WTC11 (cell line): ENCODE measurements around the gene RRP8. TPM values are rescaled to one million over a fixed set of nuclear protein-coding genes. Genes with fewer than 3 reads are reported as not detected.

Source experiments
- ATAC-seq: fragments of 200-7000 bp; cut with Tn5 transposase; 2 replicates; pipeline ENCODE4 v1.10.0; 2021; ENCODE audit warnings: mild to moderate bottlenecking, moderate library complexity
- CTCF ChIA-PET: fragments of 300-600 bp; sonication (Branson Sonifier 250); formaldehyde crosslinking; loops from one replicate; lab custom pipeline; 2021; ENCODE audit warnings: antibody characterized with exemption; lab: Charles Lee
- POLR2A ChIA-PET: fragments of 350-600 bp; sonication (Branson Sonifier 250); formaldehyde crosslinking; loops from one replicate; lab custom pipeline; 2021; ENCODE audit warnings: antibody characterized with exemption; lab: Charles Lee
- DNase-seq: peaks from one replicate; pipeline ENCODE4 v3.0.0; 2021; ENCODE audit warnings: low spot score
- H3K27ac Mint-ChIP-seq: 2 replicates; pipeline ENCODE4 v1.8.0; 2021; ENCODE audit warnings: mixed read lengths
- H3K27me3 Mint-ChIP-seq: 2 replicates; pipeline ENCODE4 v1.8.0; 2021; ENCODE audit warnings: low read depth, mild to moderate bottlenecking, moderate library complexity, mixed read lengths
- H3K36me3 Mint-ChIP-seq: 2 replicates; pipeline ENCODE4 v1.8.0; 2021; ENCODE audit warnings: mixed read lengths
- H3K4me1 Mint-ChIP-seq: 2 replicates; pipeline ENCODE4 v1.8.0; 2022; ENCODE audit warnings: mixed read lengths
- H3K4me3 Mint-ChIP-seq: 2 replicates; pipeline ENCODE4 v1.8.0; 2021; ENCODE audit warnings: mild to moderate bottlenecking, moderate library complexity, mixed read lengths
- H3K9me3 Mint-ChIP-seq: 2 replicates; pipeline ENCODE4 v1.8.0; 2021; ENCODE audit warnings: mixed read lengths
- EMX1 ChIP-seq: fragments of 250-450 bp; sonication (Bioruptor Pico); IDR thresholded peaks from 2 replicates; pipeline ENCODE4 v1.8.0; 2021; ENCODE audit warnings: mild to moderate bottlenecking
- ESRRA ChIP-seq: sonication (generic); formaldehyde crosslinking; IDR thresholded peaks from 2 replicates; pipeline ENCODE4 v1.8.1; 2022; ENCODE audit warnings: mild to moderate bottlenecking, missing genetic modification reagents, borderline replicate concordance
- ETV6 ChIP-seq: sonication (generic); formaldehyde crosslinking; IDR thresholded peaks from 2 replicates; pipeline ENCODE4 v1.8.1; 2022; ENCODE audit warnings: mild to moderate bottlenecking, missing genetic modification reagents
- GTF2I ChIP-seq: fragments of 250-450 bp; sonication (Bioruptor Pico); conservative IDR thresholded peaks from 2 replicates; pipeline ENCODE4 v1.4.0; 2021; ENCODE audit warnings: mild to moderate bottlenecking
- HMGXB4 ChIP-seq: sonication (generic); formaldehyde crosslinking; IDR thresholded peaks from 2 replicates; pipeline ENCODE4 v1.8.1; 2023; ENCODE audit warnings: mild to moderate bottlenecking, moderate library complexity, missing genetic modification reagents
- PRDM15 ChIP-seq: sonication (generic); formaldehyde crosslinking; IDR thresholded peaks from 2 replicates; pipeline ENCODE4 v1.8.0; 2022; ENCODE audit warnings: missing genetic modification reagents
- ZNF281 ChIP-seq: sonication (generic); formaldehyde crosslinking; IDR thresholded peaks from 2 replicates; pipeline ENCODE4 v1.8.0; 2023; ENCODE audit warnings: mild to moderate bottlenecking, missing genetic modification reagents
- total RNA-seq: library from RNA; stranded (reverse); gene quantifications from 3 replicates; pipeline ENCODE4 v1.2.3, GENCODE V29; 2021
- TF ChIP-seq, protein P1 (sequence below): sonication (generic); formaldehyde crosslinking; IDR thresholded peaks from 2 replicates; pipeline ENCODE4 v1.8.1; 2023; ENCODE audit warnings: mild to moderate bottlenecking, missing genetic modification reagents
- TF ChIP-seq, protein P2 (sequence below): sonication (generic); formaldehyde crosslinking; conservative IDR thresholded peaks from 2 replicates; pipeline ENCODE4 v1.8.1; 2022; ENCODE audit warnings: mild to moderate bottlenecking, missing genetic modification reagents

Gene RRP8
- total RNA-seq, 1 experiment from 2014 or later: 15.0 TPM

- Mint-ChIP-seq H3K36me3 (no peaks in the 10 kb centered on the region), H3K27ac (no peak overlapping the region), H3K9me3 (no peaks in the 10 kb centered on the region), H3K4me3 (no peak overlapping the region), H3K4me1 (no peaks in the 10 kb centered on the region), H3K27me3 (no peaks in the 10 kb centered on the region)
- ChIA-PET CTCF (no interaction called here), POLR2A (no interaction called here)
- DNase-seq: no peak
- TF ChIP-seq HMGXB4 (no peak), ESRRA (CRISPR knock-in tag) (no peak), EMX1 (CRISPR knock-in tag) (no peak)
- TF ChIP-seq, protein P1, sequence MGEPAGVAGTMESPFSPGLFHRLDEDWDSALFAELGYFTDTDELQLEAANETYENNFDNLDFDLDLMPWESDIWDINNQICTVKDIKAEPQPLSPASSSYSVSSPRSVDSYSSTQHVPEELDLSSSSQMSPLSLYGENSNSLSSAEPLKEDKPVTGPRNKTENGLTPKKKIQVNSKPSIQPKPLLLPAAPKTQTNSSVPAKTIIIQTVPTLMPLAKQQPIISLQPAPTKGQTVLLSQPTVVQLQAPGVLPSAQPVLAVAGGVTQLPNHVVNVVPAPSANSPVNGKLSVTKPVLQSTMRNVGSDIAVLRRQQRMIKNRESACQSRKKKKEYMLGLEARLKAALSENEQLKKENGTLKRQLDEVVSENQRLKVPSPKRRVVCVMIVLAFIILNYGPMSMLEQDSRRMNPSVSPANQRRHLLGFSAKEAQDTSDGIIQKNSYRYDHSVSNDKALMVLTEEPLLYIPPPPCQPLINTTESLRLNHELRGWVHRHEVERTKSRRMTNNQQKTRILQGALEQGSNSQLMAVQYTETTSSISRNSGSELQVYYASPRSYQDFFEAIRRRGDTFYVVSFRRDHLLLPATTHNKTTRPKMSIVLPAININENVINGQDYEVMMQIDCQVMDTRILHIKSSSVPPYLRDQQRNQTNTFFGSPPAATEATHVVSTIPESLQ: no peak
- TF ChIP-seq, protein P2, sequence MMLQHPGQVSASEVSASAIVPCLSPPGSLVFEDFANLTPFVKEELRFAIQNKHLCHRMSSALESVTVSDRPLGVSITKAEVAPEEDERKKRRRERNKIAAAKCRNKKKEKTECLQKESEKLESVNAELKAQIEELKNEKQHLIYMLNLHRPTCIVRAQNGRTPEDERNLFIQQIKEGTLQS (CRISPR knock-in tag): no peak
- no peak for ATAC-seq
Observed at GRCh38 chr11:6648501-6648900, 45.1 kb upstream of the RRP8 start.

- TF ChIP-seq ZNF281 (CRISPR knock-in tag): no peak
- TF ChIP-seq, all 79 proteins: peak for 0
- H3K4me1 Mint-ChIP-seq: no peaks in the 10 kb centered on the region
- no peaks in the 10 kb centered on the region for H3K36me3 Mint-ChIP-seq
- H3K9me3 Mint-ChIP-seq: no peaks in the 10 kb centered on the region
- ChIA-PET POLR2A (interaction anchor here (0.9 kb wide), 1 partner anchor 44 kb away, joined by 3 read pairs; no protein-coding TSS in a partner anchor), CTCF (interaction anchor here (1.0 to 1.6 kb wide), 2 partner anchors 20 to 36 kb away, joined by 4 to 8 read pairs; partner anchors contain the start of gene TAF10)
- no peaks in the 10 kb centered on the region for H3K27me3 Mint-ChIP-seq
- DNase-seq: no peak
- no peak overlapping the region for H3K27ac Mint-ChIP-seq
- no peak for ATAC-seq
- no peak overlapping the region for H3K4me3 Mint-ChIP-seq
Observed at GRCh38 chr11:6647836-6648235, 44.4 kb upstream of the RRP8 start.

DNA sequence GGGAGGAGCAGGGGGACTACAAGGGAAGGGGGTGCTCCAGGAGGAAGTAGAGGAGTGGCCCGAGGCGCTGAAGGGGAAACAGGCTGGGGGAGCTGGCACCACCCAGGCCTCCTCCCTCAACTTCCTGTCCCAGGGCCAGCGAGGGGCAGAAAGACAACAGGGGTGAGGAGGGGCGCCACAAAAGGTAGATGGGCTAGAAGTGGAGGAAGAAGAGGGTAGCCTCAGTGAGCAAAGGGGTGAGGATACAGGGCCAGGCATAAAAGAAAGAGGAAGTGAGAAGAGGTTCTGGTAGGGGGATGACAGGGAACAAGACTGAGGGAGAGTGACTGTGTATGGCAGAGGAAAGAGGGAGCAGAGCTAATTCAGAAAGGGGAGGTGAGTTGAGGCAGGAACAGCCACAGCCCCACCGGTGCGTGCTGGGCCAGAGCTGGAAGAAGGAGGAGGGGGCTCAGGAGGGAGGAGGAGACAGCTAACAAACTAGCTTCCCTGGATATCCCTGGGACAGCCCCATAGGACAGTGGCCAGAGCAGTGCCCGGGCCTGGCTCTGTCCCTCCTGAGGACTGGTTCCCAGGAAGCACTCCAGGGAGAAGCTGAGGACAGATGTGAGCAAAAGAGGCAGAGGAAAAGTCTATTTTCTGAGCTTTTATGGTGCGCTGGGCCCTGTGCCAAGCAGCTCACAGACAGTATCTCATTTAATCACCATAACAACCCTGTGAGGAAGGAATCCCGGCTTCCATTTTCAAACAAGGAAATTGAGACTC, 43.7 kb upstream of the RRP8 start:
- peak; percentile 27 for DNase-seq
- H3K27ac Mint-ChIP-seq: no peak overlapping the region
- H3K36me3 Mint-ChIP-seq: no peaks in the 10 kb centered on the region
- no peak overlapping the region for H3K4me3 Mint-ChIP-seq
- ChIA-PET CTCF (interaction anchor here (1.0 to 1.6 kb wide), 3 partner anchors 17 to 36 kb away, joined by 3 to 8 read pairs (median 4); partner anchors contain the start of gene TAF10), POLR2A (interaction anchor here (0.9 kb wide), 1 partner anchor 43 kb away, joined by 3 read pairs; no protein-coding TSS in a partner anchor)
- ATAC-seq: peak; percentile 78
- TF ChIP-seq GTF2I (no peak), PRDM15 (CRISPR knock-in tag) (no peak), ETV6 (CRISPR knock-in tag) (peak; percentile 29; the same call in 1 of the 2 replicates)
- no peaks in the 10 kb centered on the region for H3K4me1 Mint-ChIP-seq
- no peaks in the 10 kb centered on the region for H3K9me3 Mint-ChIP-seq
- no peaks in the 10 kb centered on the region for H3K27me3 Mint-ChIP-seq
